IPS-15b (cell line): Measurements from ENCODE around the gene GPR55.

Experiments used
- H3K27me3 ChIP-seq: one replicate; pipeline ENCODE4 v1.6.1; 2013; ENCODE audit warnings: low read length; ENCODE audit not compliant: control insufficient read depth, insufficient read depth
- H3K36me3 ChIP-seq: one replicate; pipeline ENCODE4 v1.6.1; 2013; ENCODE audit warnings: low read length; ENCODE audit not compliant: control insufficient read depth, insufficient read depth
- H3K4me1 ChIP-seq: one replicate; pipeline ENCODE4 v1.6.1; 2013; ENCODE audit warnings: mild to moderate bottlenecking, low read length; ENCODE audit not compliant: control insufficient read depth, insufficient read depth
- H3K4me3 ChIP-seq: one replicate; pipeline ENCODE4 v1.5.1; 2013; ENCODE audit warnings: low read depth, low read length
- H3K9ac ChIP-seq: one replicate; pipeline ENCODE4 v1.6.1; 2013; ENCODE audit warnings: low read depth, mild to moderate bottlenecking, low read length
- H3K9me3 ChIP-seq: one replicate; pipeline ENCODE4 v1.6.1; 2013; ENCODE audit warnings: mild to moderate bottlenecking, low read length; ENCODE audit not compliant: control insufficient read depth, insufficient read depth

Gene GPR55

DNA sequence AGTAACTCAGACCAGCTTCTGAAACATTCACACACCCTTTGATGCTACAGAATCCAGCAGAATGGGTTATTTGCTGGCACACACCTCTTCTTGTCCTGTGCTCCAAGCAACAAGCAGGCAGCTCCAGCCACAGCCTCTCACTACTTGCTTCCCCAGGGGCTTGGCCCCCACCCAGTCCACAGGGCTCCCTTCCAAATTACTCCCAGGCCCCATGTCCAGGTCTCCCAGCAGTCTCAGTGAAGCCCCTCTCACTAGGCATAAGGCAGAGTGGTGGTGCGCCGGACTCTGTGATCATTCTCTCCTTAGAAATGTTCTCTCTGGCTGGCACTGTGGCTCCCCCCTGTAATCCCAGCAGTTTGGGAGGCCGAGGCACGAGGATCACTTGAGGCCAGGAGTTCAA, 34.4 kb downstream of the GPR55 start:
- Histone ChIP-seq H3K4me3 (no peak overlapping the region), H3K4me1 (peaks cover 8% of the 10 kb centered on the region), H3K9ac (no peak overlapping the region), H3K9me3 (no peaks in the 10 kb centered on the region), H3K36me3 (no peaks in the 10 kb centered on the region), H3K27me3 (no peaks in the 10 kb centered on the region)

DNA sequence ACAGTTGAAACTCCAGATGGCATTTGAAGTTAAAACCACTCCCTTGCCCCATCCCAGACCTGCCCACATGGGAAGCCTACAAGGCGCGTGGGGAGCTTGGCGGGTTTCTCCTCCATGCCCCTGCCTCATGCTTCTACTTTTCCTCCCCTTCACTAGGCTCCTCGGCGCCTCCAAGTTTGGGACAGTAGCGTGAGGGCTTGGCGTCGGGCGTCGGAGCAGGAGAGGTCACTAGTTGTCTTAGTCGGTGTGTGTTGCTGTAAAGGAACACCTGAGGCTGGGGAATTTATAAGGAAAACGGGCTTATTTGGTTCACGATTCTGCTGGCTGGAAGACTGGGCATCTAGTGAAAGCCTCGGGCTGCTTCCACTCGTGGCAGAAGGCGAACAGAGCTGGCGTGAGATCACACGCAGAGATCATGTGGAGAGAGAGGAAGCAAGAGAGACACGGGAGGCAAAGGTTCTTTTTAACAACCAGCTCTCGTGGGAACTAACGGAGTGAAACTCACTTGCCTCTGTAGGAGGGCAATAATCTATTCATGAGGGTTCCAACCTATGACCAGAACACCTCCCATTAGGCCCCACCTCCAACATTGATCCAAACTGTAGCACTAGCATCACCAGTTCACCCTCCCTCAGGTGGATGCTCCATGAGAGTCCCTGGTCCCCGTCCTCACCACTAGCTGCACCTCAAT, 35.0 kb downstream of the GPR55 start:
- Histone ChIP-seq H3K27me3 (no peaks in the 10 kb centered on the region), H3K9me3 (no peaks in the 10 kb centered on the region), H3K4me1 (peaks cover 9% of the 10 kb centered on the region), H3K4me3 (no peak overlapping the region), H3K36me3 (no peaks in the 10 kb centered on the region), H3K9ac (no peak overlapping the region)

DNA sequence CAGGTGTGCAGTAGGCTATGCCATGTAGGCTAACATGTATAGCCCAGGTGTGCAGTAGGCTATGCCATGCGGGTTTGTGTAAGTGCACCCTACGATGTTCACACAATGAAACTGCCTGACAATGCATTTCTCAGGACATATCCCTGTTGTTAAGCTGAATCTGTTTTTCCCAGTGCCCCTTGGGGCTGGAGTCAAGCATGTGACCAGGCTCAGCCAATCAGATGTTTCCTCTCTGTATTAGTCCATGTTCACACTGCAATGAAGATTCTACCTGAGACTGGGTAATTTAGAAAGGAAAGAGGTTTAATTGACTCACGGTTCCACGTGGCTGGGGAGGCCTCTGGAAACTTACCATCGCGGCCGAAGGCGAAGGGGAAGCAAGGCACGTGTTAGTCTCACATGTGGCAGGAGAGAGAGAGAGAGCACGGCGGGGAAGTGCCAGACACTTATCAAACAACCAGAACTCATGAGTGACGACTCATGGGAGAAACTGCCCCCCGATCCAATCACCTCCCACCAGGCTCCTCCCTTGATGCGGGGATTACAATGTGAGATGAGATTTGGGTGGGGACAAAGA, 36.1 kb downstream of the GPR55 start:
- H3K36me3 ChIP-seq = no peaks in the 10 kb centered on the region
- H3K9ac ChIP-seq = no peak overlapping the region
- no peaks in the 10 kb centered on the region for H3K9me3 ChIP-seq
- H3K4me1 ChIP-seq = peaks cover 8% of the 10 kb centered on the region
- no peaks in the 10 kb centered on the region for H3K27me3 ChIP-seq
- H3K4me3 ChIP-seq = no peak overlapping the region

DNA sequence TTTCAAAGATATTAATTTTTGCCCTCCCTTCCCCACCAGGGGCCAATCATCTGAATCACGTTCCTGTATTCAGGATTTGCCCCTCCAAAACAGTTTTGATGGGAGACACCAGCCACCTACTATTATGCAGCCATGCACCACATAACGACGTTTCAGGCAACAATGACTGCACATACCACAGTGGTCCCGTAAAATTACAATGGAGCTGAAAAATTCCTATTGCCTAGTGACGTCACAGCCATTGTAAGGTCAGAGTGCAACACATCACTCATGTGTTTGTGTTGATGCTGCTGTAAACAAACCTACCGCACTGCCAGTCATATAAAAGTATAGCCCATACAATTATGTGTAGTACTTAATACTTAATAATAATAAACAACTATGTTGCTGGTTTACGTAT, 37.7 kb downstream of the GPR55 start:
- Histone ChIP-seq H3K9me3 (no peaks in the 10 kb centered on the region), H3K9ac (no peak overlapping the region), H3K4me1 (peaks cover 3% of the 10 kb centered on the region), H3K27me3 (no peaks in the 10 kb centered on the region), H3K36me3 (no peaks in the 10 kb centered on the region), H3K4me3 (no peak overlapping the region)

DNA sequence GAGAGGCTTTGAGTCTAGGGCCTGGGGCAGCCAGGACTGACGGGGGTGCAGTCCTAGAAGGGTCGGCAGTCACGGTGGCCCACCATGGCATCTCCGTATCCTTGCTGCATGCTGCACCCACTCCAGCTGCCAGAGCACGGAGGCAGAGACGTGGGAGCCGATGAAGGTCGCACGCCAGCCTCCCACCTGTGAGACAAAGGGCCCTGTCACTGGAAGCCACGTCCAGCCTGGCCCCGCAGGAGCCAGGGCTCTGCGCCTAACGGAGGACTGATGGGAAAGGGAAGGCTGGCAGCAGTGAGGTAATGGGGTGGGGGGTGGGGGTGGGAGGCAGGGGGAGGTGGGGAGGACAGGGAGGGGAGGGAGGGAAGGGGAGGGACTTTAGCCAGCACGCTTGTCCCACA, 38.4 kb downstream of the GPR55 start:
- Histone ChIP-seq H3K4me3 (no peak overlapping the region), H3K36me3 (no peaks in the 10 kb centered on the region), H3K9ac (no peak overlapping the region), H3K9me3 (no peaks in the 10 kb centered on the region), H3K4me1 (peaks cover 3% of the 10 kb centered on the region), H3K27me3 (no peaks in the 10 kb centered on the region)

DNA sequence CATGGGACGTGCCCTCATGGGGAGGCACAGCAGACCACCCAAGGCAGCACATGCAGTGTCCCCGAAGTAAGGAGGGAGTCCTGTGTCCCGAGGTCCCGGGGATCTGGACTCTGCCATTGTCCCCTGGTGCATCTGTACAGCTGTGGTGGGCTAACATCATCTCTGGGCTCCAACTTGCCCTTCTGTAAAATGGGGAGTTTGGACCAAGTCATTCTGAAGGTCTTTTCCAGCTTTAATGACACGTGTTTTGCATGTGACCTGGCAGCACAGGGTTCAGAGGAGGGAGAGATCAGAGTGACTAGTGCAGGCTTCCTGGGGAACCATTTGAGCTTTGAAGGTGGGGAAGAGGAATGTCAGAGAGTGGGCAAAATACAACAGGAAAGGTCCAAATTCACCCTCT, 38.8 kb downstream of the GPR55 start:
- Histone ChIP-seq H3K9ac (no peak overlapping the region), H3K4me3 (no peak overlapping the region), H3K36me3 (no peaks in the 10 kb centered on the region), H3K4me1 (peaks cover 3% of the 10 kb centered on the region), H3K9me3 (no peaks in the 10 kb centered on the region), H3K27me3 (no peaks in the 10 kb centered on the region)

DNA sequence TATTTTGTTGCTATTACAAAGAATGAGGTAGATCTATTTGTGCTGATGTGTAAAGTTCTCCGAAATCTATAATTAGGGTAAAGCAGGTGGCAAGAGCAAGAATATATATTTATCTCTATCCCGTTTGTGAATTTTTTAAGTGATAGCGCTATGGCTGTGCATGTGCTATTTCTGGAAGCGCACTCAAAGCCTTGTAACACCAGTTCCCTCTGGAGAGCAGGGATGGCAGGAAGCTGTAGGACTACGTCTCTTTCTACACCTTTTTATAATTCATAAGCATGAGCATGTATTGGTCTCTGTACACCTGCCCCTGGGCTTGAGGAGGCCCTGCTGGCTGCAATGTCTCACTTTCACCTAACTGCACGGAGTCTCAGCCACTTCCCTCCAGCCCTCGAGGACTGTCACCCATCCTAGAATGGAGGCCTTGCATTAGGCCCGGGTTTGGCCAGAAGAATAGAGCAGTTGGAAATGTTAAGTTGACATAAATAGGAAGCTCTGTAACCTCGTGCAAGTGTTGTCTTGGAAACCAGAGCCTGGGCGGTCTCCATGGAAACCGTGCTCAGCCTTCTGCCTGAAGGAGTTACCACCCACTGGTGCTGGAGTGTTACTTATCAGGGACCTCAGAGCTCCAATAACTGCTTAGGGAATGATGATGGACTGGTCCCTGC, 39.4 kb downstream of the GPR55 start:
- Histone ChIP-seq H3K9ac (no peak overlapping the region), H3K27me3 (no peaks in the 10 kb centered on the region), H3K9me3 (no peaks in the 10 kb centered on the region), H3K4me1 (peaks cover 3% of the 10 kb centered on the region), H3K4me3 (no peak overlapping the region), H3K36me3 (no peaks in the 10 kb centered on the region)

DNA sequence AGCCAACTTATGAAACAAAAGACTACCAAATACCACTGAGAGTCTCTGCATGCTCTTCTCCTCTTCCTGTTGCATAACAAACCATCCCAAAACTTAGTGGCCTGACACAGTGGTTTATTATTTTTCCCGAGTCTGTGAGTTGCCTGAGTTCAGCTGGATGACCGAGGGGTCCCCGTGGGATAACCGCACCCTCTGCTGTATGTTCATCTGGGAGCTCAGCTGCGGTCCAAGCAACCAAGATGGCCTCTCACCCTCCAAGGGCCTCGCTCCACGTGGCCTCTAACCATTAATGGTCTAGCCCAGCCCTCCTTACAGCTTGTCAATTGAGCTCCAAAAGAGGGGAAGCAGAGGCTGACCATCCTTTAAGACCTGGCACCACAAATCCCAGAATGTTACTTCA, 43.2 kb downstream of the GPR55 start:
- H3K9me3 ChIP-seq = no peaks in the 10 kb centered on the region
- peaks cover 26% of the 10 kb centered on the region for H3K36me3 ChIP-seq
- no peaks in the 10 kb centered on the region for H3K27me3 ChIP-seq
- H3K9ac ChIP-seq = no peak overlapping the region
- no peak overlapping the region for H3K4me3 ChIP-seq
- peaks cover 3% of the 10 kb centered on the region for H3K4me1 ChIP-seq

DNA sequence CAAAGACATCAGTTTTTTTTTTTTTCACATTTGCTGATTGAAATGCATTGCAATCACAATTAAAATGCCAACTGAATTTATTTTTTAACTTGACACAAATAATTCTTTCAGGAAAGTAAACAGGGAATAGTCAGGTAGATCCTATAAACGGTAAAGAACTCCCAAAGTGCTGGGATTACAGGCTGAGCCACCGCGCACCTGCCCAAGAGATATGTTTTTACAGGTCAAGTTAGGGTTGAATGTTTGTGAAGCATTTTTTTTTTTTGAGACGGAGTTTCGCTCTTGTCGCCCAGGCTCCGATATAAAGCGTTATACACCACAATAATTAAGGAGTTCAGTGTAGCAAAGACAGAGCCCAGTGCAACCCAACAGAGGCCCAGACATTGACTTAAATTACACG, 45.2 kb downstream of the GPR55 start:
- Histone ChIP-seq H3K9me3 (no peaks in the 10 kb centered on the region), H3K27me3 (no peaks in the 10 kb centered on the region), H3K4me1 (no peaks in the 10 kb centered on the region)

DNA sequence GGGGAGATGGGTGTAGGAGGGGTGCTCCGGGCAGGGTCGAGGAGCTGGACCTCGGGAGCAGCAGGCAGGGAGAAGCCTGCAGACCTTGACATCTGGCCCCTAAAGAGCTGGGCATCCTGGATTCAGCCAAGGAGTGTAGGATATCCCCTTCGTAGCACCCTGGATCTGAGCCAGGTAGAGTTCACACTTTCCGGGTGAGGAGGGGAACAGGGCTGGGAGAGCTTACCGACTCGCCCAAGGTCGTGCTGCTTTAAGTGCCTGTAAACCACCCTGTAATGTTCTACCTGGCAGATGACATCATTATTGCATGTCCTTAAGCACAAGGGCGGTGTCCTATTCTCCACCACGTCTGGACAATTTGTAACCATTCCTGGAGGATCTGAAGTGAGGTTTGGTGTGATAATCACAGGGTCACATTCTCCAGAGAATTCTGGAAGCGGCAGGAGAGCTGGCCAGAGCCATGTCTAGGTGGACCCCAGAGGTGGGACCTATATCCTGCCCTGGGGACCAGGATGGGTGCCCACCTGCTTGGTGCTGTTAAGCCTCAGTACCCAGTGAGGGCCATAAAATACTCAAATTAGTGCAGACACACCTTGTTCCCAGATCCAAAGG, 45.7 kb downstream of the GPR55 start:
- Histone ChIP-seq H3K9me3 (no peaks in the 10 kb centered on the region), H3K36me3 (peaks cover 50% of the 10 kb centered on the region), H3K27me3 (no peaks in the 10 kb centered on the region), H3K4me1 (no peaks in the 10 kb centered on the region), H3K4me3 (no peak overlapping the region), H3K9ac (no peak overlapping the region)

More for the DNA sequence above, 45.2 kb downstream of the GPR55 start:
- H3K4me3 ChIP-seq = no peak overlapping the region
- no peak overlapping the region for H3K9ac ChIP-seq
- H3K36me3 ChIP-seq = peaks cover 45% of the 10 kb centered on the region

DNA sequence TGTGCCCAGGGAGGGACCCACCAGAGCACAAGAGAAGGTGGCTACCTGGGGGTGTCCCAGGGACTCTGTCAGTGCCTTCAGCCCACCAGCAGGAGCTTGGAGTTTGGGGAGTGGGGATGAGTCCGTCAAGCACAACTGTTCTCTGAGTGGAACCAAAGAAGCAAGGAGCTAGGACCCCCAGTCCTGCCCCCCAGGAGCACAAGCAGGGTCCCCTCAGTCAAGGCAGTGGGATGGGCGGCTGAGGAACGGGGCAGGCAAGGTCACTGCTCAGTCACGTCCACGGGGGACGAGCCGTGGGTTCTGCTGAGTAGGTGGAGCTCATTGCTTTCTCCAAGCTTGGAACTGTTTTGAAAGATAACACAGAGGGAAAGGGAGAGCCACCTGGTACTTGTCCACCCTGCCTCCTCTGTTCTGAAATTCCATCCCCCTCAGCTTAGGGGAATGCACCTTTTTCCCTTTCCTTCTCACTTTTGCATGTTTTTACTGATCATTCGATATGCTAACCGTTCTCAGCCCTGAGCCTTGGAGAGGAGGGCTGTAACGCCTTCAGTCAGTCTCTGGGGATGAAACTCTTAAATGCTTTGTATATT, 46.3 kb downstream of the GPR55 start:
- H3K4me3 ChIP-seq = no peak overlapping the region

More for the DNA sequence above, 46.3 kb downstream of the GPR55 start:
- Histone ChIP-seq H3K9ac (no peak overlapping the region), H3K9me3 (no peaks in the 10 kb centered on the region), H3K36me3 (peaks cover 57% of the 10 kb centered on the region), H3K4me1 (no peaks in the 10 kb centered on the region), H3K27me3 (no peaks in the 10 kb centered on the region)
